DOHH2 (cell line): Measurements from ENCODE around the gene RBP2.

ENCODE experiments used
- CTCF ChIP-seq: fragments of 200-600 bp; sonication (generic); IDR thresholded peaks from one replicate; pipeline ENCODE4 v1.5.1; 2014; ENCODE audit warnings: antibody characterized with exemption, mild to moderate bottlenecking, low read depth, low read length; ENCODE audit not compliant: poor library complexity, severe bottlenecking
- EZH2phosphoT487 ChIP-seq: fragments of 200-600 bp; sonication (generic); IDR thresholded peaks from 2 replicates; pipeline ENCODE4 v1.6.1; 2017; ENCODE audit warnings: borderline replicate concordance, mild to moderate bottlenecking, antibody characterized with exemption, low read length, moderate library complexity, mixed read lengths

DNA sequence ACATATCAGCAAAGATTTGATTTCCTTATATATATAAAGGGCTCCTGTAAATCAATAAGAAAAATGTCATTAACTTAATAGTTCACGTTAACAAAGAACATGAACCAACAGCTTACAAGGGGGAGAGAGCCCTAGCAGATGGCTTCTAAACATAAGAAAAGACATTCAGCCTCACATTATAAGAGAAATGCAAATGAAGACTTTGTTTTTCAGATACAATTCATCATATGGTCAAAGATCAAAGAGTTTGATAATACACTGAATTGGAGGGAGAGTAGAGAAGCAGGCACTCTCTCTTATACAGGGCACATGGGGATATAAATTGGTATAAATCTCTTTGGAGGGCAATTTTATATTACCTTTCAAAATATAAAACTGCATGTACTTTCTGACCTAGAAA, 21.1 kb downstream of the RBP2 start:
- no peak for TF ChIP-seq CTCF
- no peak for TF ChIP-seq EZH2phosphoT487
